ENCODE data around the gene PTPRH.
"Not testable (repeated sequence)": the region's sequence is repeated elsewhere in the genome, so short reads cannot be mapped to it uniquely, and the experiment has no call there.

The PTPRH gene

DNA sequence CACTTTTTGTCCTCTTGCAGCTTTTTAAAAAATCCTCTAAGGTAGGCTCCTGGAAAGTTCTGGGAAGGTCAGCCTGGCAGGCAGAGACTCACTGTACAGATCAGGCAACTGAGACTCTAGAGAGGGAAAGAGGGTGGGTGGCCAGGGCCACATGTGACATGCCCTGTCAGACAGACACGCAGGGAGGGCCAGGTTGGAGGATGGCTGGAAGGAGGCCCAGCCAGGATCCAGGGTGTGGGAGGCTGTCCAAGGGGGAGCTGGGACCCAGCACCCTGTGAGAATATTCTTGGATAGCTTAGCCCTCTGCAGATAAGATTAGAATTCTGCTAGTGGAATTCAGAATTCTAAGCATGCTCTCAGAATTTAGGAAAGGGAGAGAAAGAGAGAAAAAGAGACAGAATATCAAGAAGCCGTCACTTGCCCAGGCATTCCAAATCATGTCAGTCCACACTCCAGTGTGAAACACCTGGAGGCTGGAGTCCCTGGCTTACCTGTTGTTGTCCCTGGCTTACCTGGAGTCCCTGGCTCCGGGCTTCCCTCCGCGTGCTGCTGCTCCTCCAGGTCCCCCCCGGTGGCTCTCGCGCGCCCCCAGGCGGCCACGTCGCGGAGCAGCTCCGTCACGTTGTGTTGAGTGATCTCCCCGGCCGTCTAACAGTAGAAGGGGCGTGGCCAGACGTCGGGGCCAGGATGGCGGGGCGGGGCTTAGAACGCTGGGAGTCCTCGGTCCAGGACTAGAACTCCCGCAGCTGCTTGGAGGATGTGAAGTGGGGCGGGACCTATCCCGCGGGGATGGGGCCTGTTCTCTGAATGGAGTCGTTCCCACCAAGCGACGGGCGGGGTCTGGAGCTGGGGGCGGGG lies 48.9 kb downstream of the PTPRH start:
- Histone ChIP-seq H3K4me1 (ENCODE audit: insufficient read depth, low read length) (peaks cover 4% of the 10 kb centered on the region; the same call in 1 of the 2 replicates), H3K4me3 (ENCODE audit: low read length) (peak overlapping the region; percentile 51), H3K27ac (ENCODE audit: low read length) (no peak overlapping the region)

DNA sequence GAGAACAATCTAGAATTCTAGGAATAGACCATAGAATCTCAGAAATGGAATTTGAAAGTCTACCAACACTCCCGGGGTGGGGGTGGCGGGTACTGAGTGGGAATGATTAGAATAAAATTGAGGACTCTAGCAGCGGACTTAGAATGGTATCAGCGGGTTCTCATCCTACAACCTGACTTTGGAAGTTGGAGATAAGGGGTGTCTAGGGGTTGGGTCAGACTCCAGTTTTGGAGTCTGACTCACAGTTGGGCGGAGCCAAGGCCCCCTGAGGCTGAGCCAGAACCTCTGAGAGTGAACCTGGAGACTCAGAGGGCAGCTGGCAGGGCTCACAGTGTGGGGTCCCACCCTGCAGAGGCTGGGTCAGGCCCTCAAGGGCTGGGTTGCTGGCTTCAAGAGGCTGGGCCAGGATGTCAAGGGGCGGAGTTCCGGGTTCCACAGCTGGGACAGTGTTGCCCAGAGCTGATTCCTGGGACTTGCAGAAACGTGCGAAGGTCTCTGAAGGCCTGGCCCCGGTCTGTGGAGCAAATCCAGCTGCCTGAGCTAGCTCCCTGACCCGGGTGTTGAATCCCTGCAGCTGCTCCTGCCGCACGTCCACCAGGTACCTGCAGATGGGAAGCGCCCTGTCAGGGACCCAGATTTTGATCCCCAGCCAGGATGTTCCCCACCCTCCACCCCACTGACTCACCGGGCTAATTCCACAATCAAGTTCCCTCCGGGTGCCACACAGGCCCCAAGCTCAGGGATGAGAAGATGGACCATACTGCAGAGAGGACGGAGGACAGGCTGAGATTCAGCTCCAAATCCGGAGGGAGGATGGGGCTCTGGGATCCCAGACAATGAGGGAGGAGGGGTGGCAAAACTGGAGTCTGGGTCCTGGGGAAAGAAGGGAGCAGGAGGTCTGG lies 50.2 kb downstream of the PTPRH start:
- H3K36me3 ChIP-seq (ENCODE audit: insufficient read depth, low read depth, low read length), result no peaks in the 10 kb centered on the region
- no peak overlapping the region for H3K27ac ChIP-seq (ENCODE audit: low read length)
- H3K9me3 ChIP-seq (ENCODE audit: insufficient read depth, low read depth, low read length), result no peaks in the 10 kb centered on the region
- H3K4me1 ChIP-seq (ENCODE audit: insufficient read depth, low read length), result peaks cover 4% of the 10 kb centered on the region; the same call in 1 of the 2 replicates
- no peak overlapping the region for H3K4me3 ChIP-seq (ENCODE audit: low read length)
- no peak overlapping the region for H3K9ac ChIP-seq (ENCODE audit: low read depth, low read length)
- H3K27me3 ChIP-seq (ENCODE audit: insufficient read depth, low read length), result peaks cover 36% of the 10 kb centered on the region

More for the DNA sequence above, 48.9 kb downstream of the PTPRH start:
- Histone ChIP-seq H3K9me3 (ENCODE audit: insufficient read depth, low read depth, low read length) (no peaks in the 10 kb centered on the region), H3K36me3 (ENCODE audit: insufficient read depth, low read depth, low read length) (no peaks in the 10 kb centered on the region), H3K9ac (ENCODE audit: low read depth, low read length) (no peak overlapping the region), H3K27me3 (ENCODE audit: insufficient read depth, low read length) (peaks cover 36% of the 10 kb centered on the region)

DNA sequence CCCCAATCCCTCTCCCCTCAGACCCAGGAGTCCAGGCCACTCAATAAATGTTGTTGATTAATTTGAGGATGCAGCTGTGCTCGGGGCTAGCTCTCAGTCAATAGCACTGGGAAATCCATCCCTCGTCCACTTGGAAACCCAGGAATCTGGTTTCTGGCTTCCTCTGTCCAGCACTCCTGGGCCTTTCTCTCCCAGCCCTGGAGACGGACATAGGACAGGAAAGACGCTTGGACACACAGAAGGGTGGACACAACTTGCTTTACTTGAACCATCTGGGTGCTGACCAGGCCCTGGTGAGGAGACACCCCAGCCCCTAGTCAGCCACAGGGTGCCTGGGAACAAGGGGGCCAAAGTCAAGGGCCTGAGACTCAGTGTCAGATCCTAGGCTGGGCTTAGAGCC lies 50.9 kb downstream of the PTPRH start:
- Histone ChIP-seq H3K36me3 (ENCODE audit: insufficient read depth, low read depth, low read length) (no peaks in the 10 kb centered on the region), H3K4me1 (ENCODE audit: insufficient read depth, low read length) (peaks cover 4% of the 10 kb centered on the region; the same call in 1 of the 2 replicates), H3K9ac (ENCODE audit: low read depth, low read length) (no peak overlapping the region), H3K27ac (ENCODE audit: low read length) (no peak overlapping the region), H3K9me3 (ENCODE audit: insufficient read depth, low read depth, low read length) (no peaks in the 10 kb centered on the region), H3K27me3 (ENCODE audit: insufficient read depth, low read length) (peaks cover 36% of the 10 kb centered on the region), H3K4me3 (ENCODE audit: low read length) (no peak overlapping the region)

DNA sequence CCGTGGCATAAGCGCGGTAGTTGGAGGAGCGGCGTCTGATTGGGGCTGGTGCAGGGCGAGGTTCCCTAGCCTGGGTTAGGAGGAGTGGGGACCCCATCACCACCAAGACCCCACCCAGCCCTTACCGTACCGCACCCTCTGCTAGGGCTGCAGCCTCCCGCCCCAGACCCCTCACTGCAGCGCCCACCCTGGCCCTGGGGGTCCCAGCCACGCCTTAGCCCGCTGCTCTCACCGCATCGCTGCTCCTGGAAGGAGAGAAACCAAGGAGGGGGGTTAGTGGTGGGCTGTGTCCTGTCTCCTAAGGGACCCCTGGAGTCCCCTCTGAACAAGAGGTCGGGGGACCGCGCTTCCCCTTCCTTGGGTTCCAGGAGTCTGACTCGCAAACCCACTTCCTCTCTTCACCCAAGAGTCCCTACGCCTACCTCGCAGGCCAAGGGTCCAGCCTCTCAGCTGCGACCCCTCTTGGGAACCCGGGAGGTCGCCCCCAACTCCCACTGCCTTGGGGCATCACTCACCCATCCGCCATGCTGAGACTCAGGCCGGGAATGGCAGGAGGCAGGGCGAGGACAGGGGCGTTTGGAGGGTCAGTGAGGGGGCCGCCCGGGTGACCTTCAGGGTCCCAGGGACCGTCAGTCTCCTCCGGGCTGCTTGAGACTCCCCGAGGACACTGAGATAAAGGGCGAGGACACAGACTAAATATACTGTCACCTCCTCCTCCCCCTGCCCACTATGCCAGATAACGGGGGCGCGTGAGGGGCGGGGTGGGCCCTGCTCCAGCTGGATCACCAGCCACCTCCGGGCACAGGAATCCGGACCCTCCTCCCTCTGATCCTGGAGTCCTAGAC lies 52.0 kb downstream of the PTPRH start, which contains the start of gene TNNI3:
TSS of gene TNNI3 (minus strand) at position 669 of the 845 bp plus-strand sequence. CDS start at position 526, 143 bp downstream.
- peaks cover 31% of the 10 kb centered on the region for H3K27me3 ChIP-seq (ENCODE audit: insufficient read depth, low read length)
- no peak within 1 kb of the TSS for H3K27ac ChIP-seq (ENCODE audit: low read length)
- H3K9me3 ChIP-seq (ENCODE audit: insufficient read depth, low read depth, low read length), result no peaks in the 10 kb centered on the region
- no peak within 1 kb of the TSS; the same call in 1 of the 2 replicates for H3K9ac ChIP-seq (ENCODE audit: low read depth, low read length)
- H3K36me3 ChIP-seq (ENCODE audit: insufficient read depth, low read depth, low read length), result no peaks in the 10 kb centered on the region
- H3K4me3 ChIP-seq (ENCODE audit: low read length), result peak within 1 kb of the TSS; percentile 79
- H3K4me1 ChIP-seq (ENCODE audit: insufficient read depth, low read length), result peaks cover 4% of the 10 kb centered on the region; the same call in 1 of the 2 replicates

DNA sequence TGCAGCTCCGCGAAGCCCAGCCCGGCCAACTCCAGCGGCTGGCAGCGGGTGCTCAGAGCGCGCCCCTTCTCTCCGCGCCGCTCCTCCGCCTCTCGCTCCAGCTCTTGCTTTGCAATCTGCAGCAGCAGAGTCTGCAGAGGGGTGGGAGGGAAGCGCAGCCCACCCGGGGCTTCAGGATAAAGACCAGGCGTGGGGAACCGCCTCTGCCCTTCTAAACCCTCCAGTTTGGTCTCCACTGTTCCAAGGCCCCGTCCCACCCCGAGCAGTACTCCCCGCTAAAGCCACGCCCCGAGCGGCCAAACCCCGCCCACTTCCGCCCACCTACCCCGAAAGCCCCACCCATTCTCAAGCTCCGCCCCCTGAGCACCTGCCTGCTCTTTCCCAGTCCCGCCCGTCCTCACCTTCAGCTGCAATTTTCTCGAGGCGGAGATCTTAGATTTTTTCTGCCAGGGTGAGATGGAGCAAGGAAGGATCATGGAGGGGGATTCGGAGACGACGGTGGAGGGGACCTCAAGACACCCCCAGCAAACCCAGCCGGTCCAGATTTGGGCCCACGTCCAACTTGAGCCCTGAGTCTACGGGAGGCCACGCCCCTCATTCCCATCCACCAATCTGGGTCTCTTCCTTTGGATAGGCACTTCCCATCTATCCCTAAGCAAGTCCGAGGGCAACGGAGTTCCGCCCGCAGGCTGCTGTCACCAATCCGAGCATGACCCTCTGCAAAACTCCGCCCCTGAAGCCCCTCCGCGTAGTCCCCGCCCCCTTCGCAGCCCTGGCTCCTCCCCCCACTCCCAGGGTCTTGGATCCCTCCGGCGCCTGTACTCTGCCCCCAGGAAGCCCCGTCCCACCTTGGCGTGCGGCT lies 52.9 kb downstream of the PTPRH start:
- Histone ChIP-seq H3K9me3 (ENCODE audit: insufficient read depth, low read depth, low read length) (no peaks in the 10 kb centered on the region), H3K4me1 (ENCODE audit: insufficient read depth, low read length) (peaks cover 4% of the 10 kb centered on the region; the same call in 1 of the 2 replicates), H3K27me3 (ENCODE audit: insufficient read depth, low read length) (peaks cover 22% of the 10 kb centered on the region), H3K27ac (ENCODE audit: low read length) (no peak overlapping the region), H3K9ac (ENCODE audit: low read depth, low read length) (peak overlapping the region; percentile 74; the same call in 1 of the 2 replicates), H3K4me3 (ENCODE audit: low read length) (peak overlapping the region; percentile 79), H3K36me3 (ENCODE audit: insufficient read depth, low read depth, low read length) (peaks cover 5% of the 10 kb centered on the region; the same call in 1 of the 2 replicates)

DNA sequence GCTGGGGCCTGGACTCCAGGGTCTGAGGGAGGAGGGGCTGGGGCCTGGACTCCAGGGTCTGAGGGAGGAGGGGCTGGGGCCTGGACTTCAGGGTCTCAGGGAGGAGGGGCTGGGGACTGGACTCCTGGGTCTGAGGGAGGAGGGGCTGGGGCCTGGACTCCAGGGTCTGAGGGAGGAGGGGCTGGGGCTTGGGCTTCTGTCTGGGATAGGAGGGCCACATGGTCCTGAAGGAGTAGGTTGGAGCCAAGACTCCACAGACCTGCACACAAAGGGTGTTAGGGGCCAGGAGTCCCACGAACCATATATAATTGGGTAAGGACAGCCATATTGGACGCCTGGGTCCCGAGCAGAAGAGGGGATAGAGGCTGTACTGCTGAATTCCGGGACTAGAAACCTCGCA lies 53.5 kb downstream of the PTPRH start:
- H3K9me3 ChIP-seq (ENCODE audit: insufficient read depth, low read depth, low read length); H3K27ac ChIP-seq (ENCODE audit: low read length); H3K4me1 ChIP-seq (ENCODE audit: insufficient read depth, low read length); H3K36me3 ChIP-seq (ENCODE audit: insufficient read depth, low read depth, low read length): not testable (repeated sequence)
- Histone ChIP-seq H3K9ac (ENCODE audit: low read depth, low read length) (peak overlapping the region; percentile 74; the same call in 1 of the 2 replicates), H3K27me3 (ENCODE audit: insufficient read depth, low read length) (peaks cover 16% of the 10 kb centered on the region), H3K4me3 (ENCODE audit: low read length) (peak overlapping the region; percentile 79)

DNA sequence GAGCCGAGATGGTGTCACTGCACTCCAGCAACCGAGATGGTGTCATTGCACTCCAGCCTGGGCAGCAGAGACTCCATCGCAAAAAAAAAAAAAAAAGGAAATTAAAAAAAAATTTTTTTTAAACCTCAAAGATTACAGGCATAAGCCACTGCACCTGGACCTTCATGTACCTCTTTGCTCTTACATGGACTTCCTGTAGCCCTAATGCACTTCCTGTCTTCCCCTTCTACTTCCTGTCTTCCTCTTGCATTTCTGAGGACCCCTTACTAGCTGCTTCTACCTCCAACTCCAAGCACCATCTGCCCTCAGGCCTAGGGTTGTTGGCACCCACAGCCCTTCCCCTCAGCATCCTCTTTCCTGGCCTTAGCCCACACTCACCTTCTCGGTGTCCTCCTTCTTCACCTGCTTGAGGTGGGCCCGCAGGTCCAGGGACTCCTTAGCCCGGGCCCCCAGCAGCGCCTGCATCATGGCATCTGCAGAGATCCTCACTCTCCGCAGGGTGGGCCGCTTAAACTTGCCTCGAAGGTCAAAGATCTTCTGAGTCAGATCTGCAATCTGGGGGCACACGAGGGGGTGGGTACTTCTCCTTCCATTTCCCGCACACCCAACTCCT lies 55.5 kb downstream of the PTPRH start:
- H3K27me3 ChIP-seq (ENCODE audit: insufficient read depth, low read length), result peaks cover 16% of the 10 kb centered on the region
- H3K9me3 ChIP-seq (ENCODE audit: insufficient read depth, low read depth, low read length), result no peaks in the 10 kb centered on the region
- H3K4me3 ChIP-seq (ENCODE audit: low read length), result no peak overlapping the region
- H3K27ac ChIP-seq (ENCODE audit: low read length), result no peak overlapping the region
- peaks cover 9% of the 10 kb centered on the region for H3K4me1 ChIP-seq (ENCODE audit: insufficient read depth, low read length)
- no peak overlapping the region for H3K9ac ChIP-seq (ENCODE audit: low read depth, low read length)
- H3K36me3 ChIP-seq (ENCODE audit: insufficient read depth, low read depth, low read length), result peaks cover 5% of the 10 kb centered on the region; the same call in 1 of the 2 replicates

DNA sequence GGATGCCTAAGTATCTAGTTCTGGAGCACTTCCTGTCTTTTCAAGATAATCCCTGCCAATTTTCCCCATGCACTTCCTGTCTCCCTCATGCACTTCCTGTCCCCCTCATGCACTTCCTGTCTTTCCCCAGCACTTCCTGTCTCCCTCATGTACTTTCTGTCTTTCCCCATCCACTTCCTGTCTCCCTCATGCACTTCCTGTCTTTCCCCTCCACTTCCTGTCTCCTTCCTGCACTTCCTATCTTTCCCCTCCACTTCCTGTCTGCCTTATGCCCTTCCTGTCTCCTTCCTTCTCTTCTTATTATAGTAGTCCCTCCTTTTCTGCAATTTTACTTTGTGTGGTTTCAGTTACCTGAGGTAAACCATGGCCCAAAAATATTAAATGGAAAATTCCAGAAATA lies 57.3 kb downstream of the PTPRH start:
- no peak overlapping the region for H3K4me3 ChIP-seq (ENCODE audit: low read length)
- peaks cover 12% of the 10 kb centered on the region for H3K4me1 ChIP-seq (ENCODE audit: insufficient read depth, low read length)
- H3K9me3 ChIP-seq (ENCODE audit: insufficient read depth, low read depth, low read length), result no peaks in the 10 kb centered on the region
- H3K9ac ChIP-seq (ENCODE audit: low read depth, low read length), result no peak overlapping the region
- no peak overlapping the region for H3K27ac ChIP-seq (ENCODE audit: low read length)
- H3K36me3 ChIP-seq (ENCODE audit: insufficient read depth, low read depth, low read length), result peaks cover 5% of the 10 kb centered on the region; the same call in 1 of the 2 replicates
- peaks cover 13% of the 10 kb centered on the region for H3K27me3 ChIP-seq (ENCODE audit: insufficient read depth, low read length)

DNA sequence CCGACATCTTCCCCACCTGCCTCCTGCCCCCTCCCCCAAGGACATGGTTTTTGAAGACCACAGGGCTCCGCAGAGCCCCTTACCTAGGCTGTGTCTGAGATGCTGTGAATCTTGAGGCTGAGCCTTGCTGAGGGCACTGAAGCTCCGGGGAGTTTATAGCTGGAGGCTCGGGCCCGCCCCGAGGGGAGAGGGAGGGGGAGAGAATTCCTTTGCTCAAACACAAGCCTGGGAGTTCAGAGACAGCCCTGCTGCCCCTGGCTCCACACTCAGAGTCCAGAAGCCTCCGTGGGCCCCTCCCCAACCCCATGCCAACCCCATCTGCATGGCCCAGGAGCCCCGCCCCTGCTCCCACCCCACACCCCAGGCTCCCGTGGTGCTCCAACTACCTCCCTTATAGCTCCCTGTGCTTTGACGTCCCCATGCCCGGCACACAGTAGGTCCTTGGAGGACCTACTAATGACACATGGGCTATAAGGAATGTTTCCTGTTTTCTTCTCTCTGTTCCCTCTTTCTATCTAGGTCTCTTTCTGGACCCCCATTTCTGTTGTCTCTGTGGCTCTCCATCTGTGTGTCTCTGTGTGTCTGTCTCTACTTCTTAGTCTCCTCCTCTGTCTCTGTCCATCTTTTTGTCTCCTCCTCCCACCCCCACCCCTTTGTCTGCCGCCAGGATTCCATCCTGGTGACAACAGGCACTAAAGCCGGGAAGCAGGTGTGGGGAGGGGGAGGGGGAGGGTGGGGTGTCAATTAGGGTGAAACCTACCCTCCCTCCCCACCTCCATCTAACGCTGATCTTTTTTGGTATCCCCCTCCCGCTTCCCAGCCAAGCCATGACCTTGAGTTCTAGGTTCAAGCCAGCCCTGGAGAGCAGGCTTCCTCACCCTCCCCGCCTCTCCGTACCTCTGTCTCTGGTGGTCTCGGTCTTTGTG lies 60.0 kb downstream of the PTPRH start, which contains the start of gene TNNT1:
TSS of gene TNNT1 (minus strand) at position 129 of the 926 bp plus-strand sequence. CDS start 2,049 bp downstream, outside the sequence.
- Histone ChIP-seq H3K9me3 (ENCODE audit: insufficient read depth, low read depth, low read length) (no peaks in the 10 kb centered on the region), H3K27me3 (ENCODE audit: insufficient read depth, low read length) (peaks cover 10% of the 10 kb centered on the region; the same call in 1 of the 2 replicates), H3K4me3 (ENCODE audit: low read length) (peak within 1 kb of the TSS; percentile 51; the same call in 1 of the 2 replicates), H3K36me3 (ENCODE audit: insufficient read depth, low read depth, low read length) (peaks cover 5% of the 10 kb centered on the region; the same call in 1 of the 2 replicates), H3K4me1 (ENCODE audit: insufficient read depth, low read length) (peaks cover 12% of the 10 kb centered on the region), H3K9ac (ENCODE audit: low read depth, low read length) (peak within 1 kb of the TSS; percentile 46; the same call in 1 of the 2 replicates), H3K27ac (ENCODE audit: low read length) (no peak within 1 kb of the TSS)

Measured in iPS-20b (cell line).